ENCODE results near the gene ITSN1. TPM values are rescaled to one million over a fixed set of nuclear protein-coding genes. Genes with fewer than 3 reads are reported as not detected.
A peak's percentile ranks its signal among the peaks of the same experiment; 100 is the strongest.

Gene ITSN1
- total RNA-seq, 4 donors from 2014 or later, result 37.0 to 123 (median 61.1) TPM

- intact Hi-C loops (cut with DNase I; ENCODE audit: low total_unique reads), result no loop called here
- no peak for DNase-seq
- 79 to 88% methylated on average over 3 to 4 of the region's 4 CpGs for WGBS, 2 donors (ENCODE audit: low coverage in 1 of 2)
Measured at GRCh38 chr21:33754481-33754880, 112.2 kb downstream of the ITSN1 start.

GRCh38 chr21:33755354-33755753 is 113.1 kb downstream of the ITSN1 start:
- Histone ChIP-seq H3K4me1 (no peaks in the 10 kb centered on the region), H3K4me3 (no peak overlapping the region), H3K9me3 (no peaks in the 10 kb centered on the region), H3K36me3 (peaks cover 0 to 5% (median 0%) of the 10 kb centered on the region in 4 donors), H3K27ac (no peak overlapping the region), H3K27me3 (no peaks in the 10 kb centered on the region)
- WGBS, 2 donors (ENCODE audit: low coverage in 1 of 2), result 69% methylated on average over 1 of the region's 1 CpG; no CpG with 5 or more reads in 1 of the 2 donors
- DNase-seq, result no peak
- TF ChIP-seq POLR2A (IDR thresholded peaks at IDR 0.05), result no peak
- TF ChIP-seq EP300 (IDR thresholded peaks at IDR 0.05; ENCODE audit: low read depth), result no peak
- no peak for TF ChIP-seq CTCF (IDR thresholded peaks at IDR 0.05)
- no peak for TF ChIP-seq POLR2AphosphoS5 (IDR thresholded peaks at IDR 0.05)
- in situ Hi-C loops (cut with MboI; ENCODE audit: low pct_ligation_motif_present in 1 of 4, low pct_unique_long_range_greater_than_20kb in 1 of 4, low sequenced_read_pairs in 3 of 4) (no loop called here), intact Hi-C loops (cut with DNase I; ENCODE audit: low total_unique reads) (no loop called here)

More at GRCh38 chr21:33754481-33754880, 112.2 kb downstream of the ITSN1 start:
- Histone ChIP-seq H3K27me3 (no peaks in the 10 kb centered on the region), H3K4me1 (no peaks in the 10 kb centered on the region), H3K27ac (no peak overlapping the region), H3K36me3 (peaks cover 0 to 5% (median 0%) of the 10 kb centered on the region in 4 donors), H3K9me3 (no peaks in the 10 kb centered on the region), H3K4me3 (no peak overlapping the region)
- no peak for TF ChIP-seq EP300 (IDR thresholded peaks at IDR 0.05; ENCODE audit: low read depth)
- TF ChIP-seq CTCF (IDR thresholded peaks at IDR 0.05), result no peak
- no peak for TF ChIP-seq POLR2AphosphoS5 (IDR thresholded peaks at IDR 0.05)
- no peak for TF ChIP-seq POLR2A (IDR thresholded peaks at IDR 0.05)
- in situ Hi-C loops (cut with MboI; ENCODE audit: low pct_ligation_motif_present in 1 of 4, low pct_unique_long_range_greater_than_20kb in 1 of 4, low sequenced_read_pairs in 3 of 4), result no loop called here

- intact Hi-C loops (cut with DNase I; ENCODE audit: low total_unique reads), result no loop called here
- DNase-seq, result no peak
Measured at GRCh38 chr21:33760641-33761440, 118.5 kb downstream of the ITSN1 start.

More at GRCh38 chr21:33760641-33761440, 118.5 kb downstream of the ITSN1 start:
- 61 to 71% methylated on average over 9 of the region's 9 CpGs for WGBS, 2 donors (ENCODE audit: low coverage in 1 of 2)
- H3K27me3 ChIP-seq, result no peaks in the 10 kb centered on the region
- TF ChIP-seq POLR2AphosphoS5 (IDR thresholded peaks at IDR 0.05) (no peak), POLR2A (IDR thresholded peaks at IDR 0.05) (no peak), CTCF (IDR thresholded peaks at IDR 0.05) (no peak), EP300 (IDR thresholded peaks at IDR 0.05; ENCODE audit: low read depth) (no peak)
- in situ Hi-C loops (cut with MboI; ENCODE audit: low pct_ligation_motif_present in 1 of 4, low pct_unique_long_range_greater_than_20kb in 1 of 4, low sequenced_read_pairs in 3 of 4), result no loop called here
- H3K4me1 ChIP-seq, result peaks cover 0 to 10% (median 6%) of the 10 kb centered on the region in 4 donors
- no peak overlapping the region for H3K4me3 ChIP-seq
- no peaks in the 10 kb centered on the region for H3K9me3 ChIP-seq
- H3K36me3 ChIP-seq, result no peaks in the 10 kb centered on the region
- peak overlapping the region; percentile 46 to 64 (median 56) for H3K27ac ChIP-seq
